ENCODE measurements around the gene XPC.

XPC gene

GRCh38 chr3:14206548-14207177 lies 28.3 kb upstream of the XPC start:
- DNase-seq = no peak

GRCh38 chr3:14204515-14205284 lies 26.3 kb upstream of the XPC start:
- DNase-seq = peak; percentile 12 to 33

GRCh38 chr3:14203521-14204079 lies 25.2 kb upstream of the XPC start:
- peak; percentile 72 to 84 for DNase-seq

- no peak for DNase-seq
These were observed 24.6 kb upstream of the XPC start for GRCh38 chr3:14202874-14203520.

GRCh38 chr3:14201940-14202684 lies 23.7 kb upstream of the XPC start:
- no peak for DNase-seq

- DNase-seq = no peak
These were observed 22.4 kb upstream of the XPC start for GRCh38 chr3:14200841-14201240.

- no peak for DNase-seq
These were observed 21.9 kb upstream of the XPC start for GRCh38 chr3:14200276-14200675.

- no peak for DNase-seq
These were observed 21.2 kb upstream of the XPC start for GRCh38 chr3:14199641-14200040.

- DNase-seq = no peak
These were observed 16.5 kb upstream of the XPC start for GRCh38 chr3:14194865-14195264.

GRCh38 chr3:14188041-14188754 lies 9.8 kb upstream of the XPC start:
- no peak for DNase-seq

GRCh38 chr3:14186854-14187458 lies 8.6 kb upstream of the XPC start:
- no peak for DNase-seq

- DNase-seq = no peak
These were observed 4.7 kb upstream of the XPC start for GRCh38 chr3:14183015-14183577.

GRCh38 chr3:14181253-14181652 lies 2.9 kb upstream of the XPC start:
- no peak for DNase-seq

GRCh38 chr3:14179795-14180194 lies 1.4 kb upstream of the XPC start:
- DNase-seq = no peak

- DNase-seq = no peak
These were observed 689 bp upstream of the XPC start for GRCh38 chr3:14179114-14179465.

GRCh38 chr3:14177580-14178246 lies 688 bp downstream of the XPC start:
- peak; percentile 10 to 26 for DNase-seq

GRCh38 chr3:14175383-14176037 lies 2.9 kb downstream of the XPC start:
- peak; percentile 10 to 45 for DNase-seq

GRCh38 chr3:14174483-14174882 lies 3.9 kb downstream of the XPC start:
- no peak for DNase-seq

- no peak for DNase-seq
These were observed 5.9 kb downstream of the XPC start for GRCh38 chr3:14172496-14172895.

- no peak for DNase-seq
These were observed 7.8 kb downstream of the XPC start for GRCh38 chr3:14170531-14171159.

All from inflammatory macrophage (primary cell).